ENCODE measurements around the gene ZBTB11. TPM values are rescaled to one million over a fixed set of nuclear protein-coding genes. Genes with fewer than 3 reads are reported as not detected.

Gene ZBTB11
- total RNA-seq, 1 experiment from 2014 or later = 22.4 TPM

GRCh38 chr3:101677436-101678286, 729 bp upstream of the ZBTB11 start:
- Histone ChIP-seq H3K27ac (ENCODE audit: low read depth, low read length, poor library complexity, severe bottlenecking) (peak overlapping the region; percentile 97), H3K4me3 (ENCODE audit: low read depth, low read length, poor library complexity, severe bottlenecking) (peak overlapping the region; percentile 96), H3K36me3 (ENCODE audit: insufficient read depth, low read length, poor library complexity, severe bottlenecking) (peaks cover 31% of the 10 kb centered on the region), H3K4me1 (ENCODE audit: insufficient read depth, low read length, poor library complexity, severe bottlenecking) (peaks cover 15% of the 10 kb centered on the region), H3K27me3 (replicated peaks; ENCODE audit: insufficient read depth, low read depth, low read length, poor library complexity) (no peaks in the 10 kb centered on the region), H3K9me3 (ENCODE audit: low read depth, low read length, poor library complexity, severe bottlenecking) (no peaks in the 10 kb centered on the region)
- TSS peak; percentile 63 for BruUV-seq (replicated peaks)
- intact Hi-C loops (cut with micrococcal nuclease; ENCODE audit: unreplicated experiment) = loop anchor here (5.0 kb wide), 1 partner anchor 105 kb away; the partner anchor contains the start of gene PCNP
- ChIA-PET CTCF (no interaction called here), POLR2A (ENCODE audit: low non-redundant PET) (no interaction called here)
- TF ChIP-seq, protein P1, sequence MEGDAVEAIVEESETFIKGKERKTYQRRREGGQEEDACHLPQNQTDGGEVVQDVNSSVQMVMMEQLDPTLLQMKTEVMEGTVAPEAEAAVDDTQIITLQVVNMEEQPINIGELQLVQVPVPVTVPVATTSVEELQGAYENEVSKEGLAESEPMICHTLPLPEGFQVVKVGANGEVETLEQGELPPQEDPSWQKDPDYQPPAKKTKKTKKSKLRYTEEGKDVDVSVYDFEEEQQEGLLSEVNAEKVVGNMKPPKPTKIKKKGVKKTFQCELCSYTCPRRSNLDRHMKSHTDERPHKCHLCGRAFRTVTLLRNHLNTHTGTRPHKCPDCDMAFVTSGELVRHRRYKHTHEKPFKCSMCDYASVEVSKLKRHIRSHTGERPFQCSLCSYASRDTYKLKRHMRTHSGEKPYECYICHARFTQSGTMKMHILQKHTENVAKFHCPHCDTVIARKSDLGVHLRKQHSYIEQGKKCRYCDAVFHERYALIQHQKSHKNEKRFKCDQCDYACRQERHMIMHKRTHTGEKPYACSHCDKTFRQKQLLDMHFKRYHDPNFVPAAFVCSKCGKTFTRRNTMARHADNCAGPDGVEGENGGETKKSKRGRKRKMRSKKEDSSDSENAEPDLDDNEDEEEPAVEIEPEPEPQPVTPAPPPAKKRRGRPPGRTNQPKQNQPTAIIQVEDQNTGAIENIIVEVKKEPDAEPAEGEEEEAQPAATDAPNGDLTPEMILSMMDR (conservative IDR thresholded peaks at IDR 0.05; ENCODE audit: low read depth, low read length) = no peak
- TF ChIP-seq EZH2 (IDR thresholded peaks at IDR 0.05; ENCODE audit: borderline replicate concordance, low read depth, low read length, poor library complexity, severe bottlenecking) = no peak
- DNase-seq (ENCODE audit: low spot score) = no peak

DNA sequence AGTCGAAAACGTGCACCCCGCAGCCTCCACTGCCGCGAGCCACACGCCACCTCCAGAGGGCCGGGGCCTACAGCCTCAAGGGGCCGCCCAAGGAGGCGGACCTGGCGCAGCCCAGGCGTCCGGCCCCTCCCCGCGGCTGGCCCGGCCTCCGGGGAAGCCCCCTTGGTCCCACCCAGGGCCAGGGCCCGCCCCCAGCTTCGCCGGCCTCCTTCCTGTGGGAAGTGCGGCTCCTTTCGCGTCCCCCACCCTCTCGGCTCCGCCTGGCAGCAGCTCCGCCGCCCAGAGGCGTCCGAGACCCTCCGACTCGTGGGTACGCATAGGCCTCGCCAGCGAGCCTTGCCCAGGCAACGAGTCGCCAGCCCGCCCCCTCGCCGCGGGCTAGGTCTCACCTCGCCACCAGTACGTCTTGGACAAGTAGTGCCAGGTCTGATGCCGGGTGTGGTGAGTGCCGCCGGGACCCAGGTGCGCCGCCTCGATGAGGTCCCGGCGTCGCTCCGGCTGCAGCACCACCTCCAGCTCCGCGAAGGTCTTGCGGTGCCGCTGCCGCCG, 642 bp downstream of the ZBTB11 start:
- peaks cover 18% of the 10 kb centered on the region for H3K36me3 ChIP-seq (ENCODE audit: insufficient read depth, low read length, poor library complexity, severe bottlenecking)
- intact Hi-C loops (cut with micrococcal nuclease; ENCODE audit: unreplicated experiment) = loop anchor here (5.0 kb wide), 1 partner anchor 104 kb away; the partner anchor contains the start of gene PCNP
- CTCF ChIA-PET = no interaction called here
- peak overlapping the region; percentile 96 for H3K4me3 ChIP-seq (ENCODE audit: low read depth, low read length, poor library complexity, severe bottlenecking)
- no TSS peak for BruUV-seq (replicated peaks)
- DNase-seq (ENCODE audit: low spot score) = peak; percentile 98
- POLR2A ChIA-PET (ENCODE audit: low non-redundant PET) = interaction anchor here (0.7 kb wide), 1 partner anchor 106 kb away, joined by 4 read pairs; no protein-coding TSS in a partner anchor
- peak overlapping the region; percentile 97 for H3K27ac ChIP-seq (ENCODE audit: low read depth, low read length, poor library complexity, severe bottlenecking)
- peaks cover 15% of the 10 kb centered on the region for H3K4me1 ChIP-seq (ENCODE audit: insufficient read depth, low read length, poor library complexity, severe bottlenecking)
- H3K27me3 ChIP-seq (replicated peaks; ENCODE audit: insufficient read depth, low read depth, low read length, poor library complexity) = no peaks in the 10 kb centered on the region
- H3K9me3 ChIP-seq (ENCODE audit: low read depth, low read length, poor library complexity, severe bottlenecking) = no peaks in the 10 kb centered on the region
- no peak for TF ChIP-seq EZH2 (IDR thresholded peaks at IDR 0.05; ENCODE audit: borderline replicate concordance, low read depth, low read length, poor library complexity, severe bottlenecking)

GRCh38 chr3:101675709-101676215, 1.2 kb downstream of the ZBTB11 start:
- H3K27me3 ChIP-seq (replicated peaks; ENCODE audit: insufficient read depth, low read depth, low read length, poor library complexity) = no peaks in the 10 kb centered on the region
- H3K9me3 ChIP-seq (ENCODE audit: low read depth, low read length, poor library complexity, severe bottlenecking) = no peaks in the 10 kb centered on the region
- TF ChIP-seq EZH2 (IDR thresholded peaks at IDR 0.05; ENCODE audit: borderline replicate concordance, low read depth, low read length, poor library complexity, severe bottlenecking) = no peak
- TF ChIP-seq, protein P1 (conservative IDR thresholded peaks at IDR 0.05; ENCODE audit: low read depth, low read length) = no peak
- DNase-seq (ENCODE audit: low spot score) = no peak
- CTCF ChIA-PET = no interaction called here
- H3K4me3 ChIP-seq (ENCODE audit: low read depth, low read length, poor library complexity, severe bottlenecking) = peak overlapping the region; percentile 96
- BruUV-seq (replicated peaks) = no TSS peak
- peak overlapping the region; percentile 97 for H3K27ac ChIP-seq (ENCODE audit: low read depth, low read length, poor library complexity, severe bottlenecking)
- intact Hi-C loops (cut with micrococcal nuclease; ENCODE audit: unreplicated experiment) = loop anchor here (5.0 kb wide), 1 partner anchor 103 kb away; the partner anchor contains the start of gene PCNP
- H3K36me3 ChIP-seq (ENCODE audit: insufficient read depth, low read length, poor library complexity, severe bottlenecking) = peaks cover 17% of the 10 kb centered on the region
- H3K4me1 ChIP-seq (ENCODE audit: insufficient read depth, low read length, poor library complexity, severe bottlenecking) = peaks cover 15% of the 10 kb centered on the region
- POLR2A ChIA-PET (ENCODE audit: low non-redundant PET) = no interaction called here

Measured in A673 (cell line).